Duodenal mucosa (tissue), 2 donors: ENCODE results near the gene KIAA0319L.

Source experiments
- H3K27ac ChIP-seq: one replicate; pipeline ENCODE4 v1.7.0; 2013; ENCODE audit warnings: low read depth, low read length
- H3K27me3 ChIP-seq, 2 donors: one replicate each; pipeline ENCODE4 v1.7.0; 2013; ENCODE audit warnings: low read length in 2 of 2, control low read depth in 1 of 2; ENCODE audit not compliant: insufficient read depth in 2 of 2, control insufficient read depth in 1 of 2
- H3K36me3 ChIP-seq, 2 donors: one replicate each; pipeline ENCODE4 v1.7.0; 2013; ENCODE audit warnings: low read length in 2 of 2, control low read depth in 1 of 2; ENCODE audit not compliant: insufficient read depth in 2 of 2, control insufficient read depth in 1 of 2
- H3K4me1 ChIP-seq, 2 donors: one replicate each; pipeline ENCODE4 v1.7.0; 2013; ENCODE audit warnings: low read length in 2 of 2, control low read depth in 1 of 2; ENCODE audit not compliant: insufficient read depth in 2 of 2, control insufficient read depth in 1 of 2
- H3K4me3 ChIP-seq, 2 donors: one replicate each; pipeline ENCODE4 v1.7.0; 2013; ENCODE audit warnings: low read length in 2 of 2, low read depth in 1 of 2
- H3K9ac ChIP-seq, 2 donors: one replicate each; pipeline ENCODE4 v1.7.0; 2013; ENCODE audit warnings: low read length in 2 of 2, low read depth in 1 of 2
- H3K9me3 ChIP-seq, 2 donors: one replicate each; pipeline ENCODE4 v1.7.0; 2013; ENCODE audit warnings: low read length in 2 of 2, control low read depth in 1 of 2; ENCODE audit not compliant: control insufficient read depth in 1 of 2

KIAA0319L gene

GRCh38 chr1:35557118-35557610 lies at the start of gene KIAA0319L:
Gene KIAA0319L (minus strand): TSS chr1:35557403. CDS start chr1:35554491, 2,912 bp downstream.
- no peaks in the 10 kb centered on the region for H3K27me3 ChIP-seq
- H3K9me3 ChIP-seq: no peaks in the 10 kb centered on the region
- peaks cover 46 to 52% of the 10 kb centered on the region in 2 donors for H3K4me1 ChIP-seq
- peak within 1 kb of the TSS; percentile 89 to 93 for H3K4me3 ChIP-seq
- H3K27ac ChIP-seq: peak within 1 kb of the TSS; percentile 95
- peak within 1 kb of the TSS; percentile 68 to 96 for H3K9ac ChIP-seq
- peaks cover 0 to 17% of the 10 kb centered on the region in 2 donors for H3K36me3 ChIP-seq

DNA sequence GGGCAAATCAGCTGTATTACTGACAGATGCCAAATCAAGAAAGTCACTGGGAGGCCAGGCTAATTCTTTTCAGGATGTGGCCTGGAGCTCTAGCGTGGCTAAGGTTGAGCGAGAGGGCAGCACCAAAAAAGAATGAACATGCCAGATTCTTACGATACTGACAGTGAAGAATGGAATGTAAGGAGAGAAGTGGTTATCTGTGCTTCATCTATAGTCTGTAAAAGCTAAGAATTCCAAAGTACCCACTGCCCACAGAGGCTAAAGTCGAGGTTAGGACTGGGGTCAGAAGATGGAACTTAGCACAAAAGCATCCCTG lies 48.6 kb upstream of the KIAA0319L start:
- no peaks in the 10 kb centered on the region for H3K27me3 ChIP-seq
- H3K9me3 ChIP-seq: no peaks in the 10 kb centered on the region
- no peak overlapping the region for H3K27ac ChIP-seq
- peaks cover 25 to 75% of the 10 kb centered on the region in 2 donors for H3K36me3 ChIP-seq
- no peak overlapping the region for H3K9ac ChIP-seq
- H3K4me3 ChIP-seq: no peak overlapping the region
- H3K4me1 ChIP-seq: no peaks in the 10 kb centered on the region

DNA sequence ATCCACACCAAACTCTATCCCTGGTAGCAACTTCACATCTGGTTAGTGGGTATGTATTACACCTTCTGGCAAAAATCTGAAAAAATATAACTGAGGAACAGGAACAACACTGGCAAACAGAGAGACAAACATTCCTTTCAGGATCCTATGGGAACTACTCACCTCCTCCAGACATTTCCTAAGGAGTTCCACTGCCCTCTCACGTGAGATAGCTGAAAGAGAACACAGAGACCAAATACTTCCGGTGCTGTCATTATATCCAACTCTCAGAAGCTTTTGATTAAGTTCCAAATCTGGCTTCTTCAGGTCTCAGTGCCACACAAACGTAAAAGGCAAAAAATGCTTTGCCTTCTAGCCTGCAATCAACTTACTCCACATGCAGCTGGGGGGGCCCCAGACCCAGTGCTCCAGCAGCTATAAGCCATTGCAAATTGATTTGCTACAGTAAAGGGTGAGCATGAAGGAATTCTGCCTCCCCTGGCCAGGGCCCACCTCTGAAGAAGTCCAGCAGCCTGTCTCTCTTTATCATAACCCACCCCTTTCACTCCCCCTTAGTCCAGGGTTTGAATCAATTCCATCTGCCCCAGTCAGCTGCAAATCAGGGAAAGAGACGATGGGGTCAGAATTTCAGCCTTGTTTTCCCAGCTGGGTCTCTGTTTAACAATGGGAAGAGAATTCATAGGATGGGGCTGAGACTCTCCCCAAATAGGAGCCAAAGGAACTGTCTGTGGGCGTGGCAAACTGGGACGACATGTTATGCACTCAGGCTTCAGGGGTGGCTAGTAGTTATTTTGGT lies 48.1 kb upstream of the KIAA0319L start:
- H3K27ac ChIP-seq: no peak overlapping the region
- H3K36me3 ChIP-seq: peaks cover 25 to 81% of the 10 kb centered on the region in 2 donors
- no peaks in the 10 kb centered on the region for H3K9me3 ChIP-seq
- no peak overlapping the region for H3K9ac ChIP-seq
- no peaks in the 10 kb centered on the region for H3K27me3 ChIP-seq
- H3K4me1 ChIP-seq: no peaks in the 10 kb centered on the region
- no peak overlapping the region for H3K4me3 ChIP-seq

- Histone ChIP-seq H3K36me3 (peaks cover 20 to 70% of the 10 kb centered on the region in 2 donors), H3K9me3 (no peaks in the 10 kb centered on the region), H3K4me1 (no peaks in the 10 kb centered on the region), H3K4me3 (no peak overlapping the region), H3K9ac (no peak overlapping the region), H3K27ac (no peak overlapping the region), H3K27me3 (no peaks in the 10 kb centered on the region)
Observed at GRCh38 chr1:35603941-35604340, 46.7 kb upstream of the KIAA0319L start.

GRCh38 chr1:35603468-35603867 lies 46.3 kb upstream of the KIAA0319L start:
- H3K4me3 ChIP-seq: no peak overlapping the region
- no peak overlapping the region for H3K9ac ChIP-seq
- peaks cover 19 to 65% of the 10 kb centered on the region in 2 donors for H3K36me3 ChIP-seq
- H3K4me1 ChIP-seq: no peaks in the 10 kb centered on the region
- H3K27ac ChIP-seq: no peak overlapping the region
- no peaks in the 10 kb centered on the region for H3K27me3 ChIP-seq
- no peaks in the 10 kb centered on the region for H3K9me3 ChIP-seq

GRCh38 chr1:35600593-35600992 lies 43.4 kb upstream of the KIAA0319L start:
- Histone ChIP-seq H3K9ac (no peak overlapping the region), H3K4me3 (no peak overlapping the region), H3K4me1 (no peaks in the 10 kb centered on the region), H3K27me3 (no peaks in the 10 kb centered on the region), H3K27ac (no peak overlapping the region), H3K36me3 (peaks cover 19 to 46% of the 10 kb centered on the region in 2 donors), H3K9me3 (no peaks in the 10 kb centered on the region)

- Histone ChIP-seq H3K36me3 (peaks cover 14 to 35% of the 10 kb centered on the region in 2 donors), H3K4me3 (no peak overlapping the region), H3K27me3 (no peaks in the 10 kb centered on the region), H3K27ac (no peak overlapping the region), H3K9ac (no peak overlapping the region), H3K9me3 (no peaks in the 10 kb centered on the region), H3K4me1 (no peaks in the 10 kb centered on the region)
Observed at GRCh38 chr1:35599411-35599810, 42.2 kb upstream of the KIAA0319L start.

DNA sequence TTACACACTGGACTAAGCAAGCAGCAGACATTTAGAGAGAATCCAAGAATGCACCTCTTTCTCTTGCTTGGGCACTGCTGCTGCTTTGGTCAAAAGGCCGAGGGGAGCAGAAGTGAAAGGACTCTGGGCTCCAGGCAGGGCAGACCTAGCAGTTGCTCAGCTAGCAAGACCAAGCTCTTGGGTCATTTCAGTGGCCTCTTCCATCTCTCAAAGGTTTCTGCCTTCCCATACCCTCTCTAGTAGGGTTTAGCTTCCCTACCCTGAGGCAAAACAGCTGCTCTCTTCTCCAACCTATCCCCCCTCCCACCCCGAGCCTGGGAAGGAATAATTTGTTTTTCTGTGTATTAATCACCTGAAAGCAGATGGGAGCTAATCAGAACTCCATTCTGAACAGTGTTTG lies 41.7 kb upstream of the KIAA0319L start:
- Histone ChIP-seq H3K4me3 (no peak overlapping the region), H3K4me1 (no peaks in the 10 kb centered on the region), H3K36me3 (peaks cover 14 to 31% of the 10 kb centered on the region in 2 donors), H3K9me3 (no peaks in the 10 kb centered on the region), H3K27ac (no peak overlapping the region), H3K9ac (no peak overlapping the region), H3K27me3 (no peaks in the 10 kb centered on the region)

DNA sequence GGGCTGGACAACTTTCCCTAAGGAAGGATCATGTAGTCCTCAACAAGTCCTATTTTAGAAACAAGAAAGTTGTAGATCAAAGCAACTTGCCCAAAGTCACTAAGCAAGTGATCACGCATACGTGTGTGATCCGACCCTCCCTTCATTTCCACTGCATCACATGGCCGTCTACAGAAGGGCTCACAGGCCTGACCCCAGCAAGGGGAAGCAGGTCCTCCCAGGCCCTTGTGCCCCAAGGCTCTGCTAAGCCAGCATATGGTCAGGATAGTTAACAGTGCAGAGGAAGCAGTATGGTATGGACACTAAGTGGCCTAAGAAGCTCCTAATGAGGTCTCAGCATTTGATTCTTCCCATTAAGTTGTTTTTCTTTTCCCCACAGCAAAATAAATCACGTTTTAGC lies 40.7 kb upstream of the KIAA0319L start:
- no peaks in the 10 kb centered on the region for H3K9me3 ChIP-seq
- peaks cover 0 to 4% of the 10 kb centered on the region in 2 donors for H3K4me1 ChIP-seq
- peaks cover 6 to 20% of the 10 kb centered on the region in 2 donors for H3K36me3 ChIP-seq
- no peak overlapping the region for H3K4me3 ChIP-seq
- no peak overlapping the region for H3K27ac ChIP-seq
- H3K9ac ChIP-seq: no peak overlapping the region
- no peaks in the 10 kb centered on the region for H3K27me3 ChIP-seq

DNA sequence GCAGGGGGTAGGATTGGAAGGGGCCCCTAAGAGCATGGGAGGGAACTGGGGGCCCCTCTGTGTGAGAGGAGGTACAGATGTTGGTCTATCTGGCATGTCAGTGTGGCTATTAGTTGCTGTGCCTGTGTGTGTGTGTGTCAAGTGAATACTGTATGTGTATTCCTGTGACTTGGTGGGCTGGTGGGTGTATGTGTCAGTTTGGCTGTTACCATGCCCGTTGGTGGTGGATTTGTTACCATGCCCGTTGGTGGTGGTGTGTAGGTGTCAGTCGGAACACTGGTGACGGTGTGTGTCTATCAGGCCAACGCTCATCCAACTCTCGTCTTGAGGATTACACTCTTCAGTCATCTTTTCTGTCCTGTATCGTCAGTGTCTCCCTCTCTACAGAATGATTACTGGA lies 38.5 kb upstream of the KIAA0319L start:
- no peak overlapping the region for H3K9ac ChIP-seq
- H3K27me3 ChIP-seq: no peaks in the 10 kb centered on the region
- H3K4me3 ChIP-seq: no peak overlapping the region
- H3K4me1 ChIP-seq: peaks cover 0 to 7% of the 10 kb centered on the region in 2 donors
- H3K27ac ChIP-seq: no peak overlapping the region
- H3K36me3 ChIP-seq: peaks cover 0 to 7% of the 10 kb centered on the region in 2 donors
- no peaks in the 10 kb centered on the region for H3K9me3 ChIP-seq
